Rectal smooth muscle tissue (tissue), 1 donor: Measurements from ENCODE around the gene SPDYE18.
"Not testable (repeated sequence)": the region's sequence is repeated elsewhere in the genome, so short reads cannot be mapped to it uniquely, and the experiment has no call there.

Experiments
- H3K27ac ChIP-seq: one replicate; pipeline ENCODE4 v1.7.0; 2013; ENCODE audit warnings: low read depth, low read length, inconsistent platforms
- H3K27me3 ChIP-seq: one replicate; pipeline ENCODE4 v1.7.0; 2013; ENCODE audit warnings: low read length; ENCODE audit not compliant: control insufficient read depth, insufficient read depth
- H3K36me3 ChIP-seq: one replicate; pipeline ENCODE4 v1.7.0; 2013; ENCODE audit warnings: low read length; ENCODE audit not compliant: control insufficient read depth, insufficient read depth
- H3K4me1 ChIP-seq: one replicate; pipeline ENCODE4 v1.7.0; 2013; ENCODE audit warnings: low read length; ENCODE audit not compliant: control insufficient read depth, insufficient read depth
- H3K4me3 ChIP-seq: one replicate; pipeline ENCODE4 v1.7.0; 2013; ENCODE audit warnings: low read length
- H3K9ac ChIP-seq: one replicate; pipeline ENCODE4 v1.7.0; 2013; ENCODE audit warnings: low read length

Gene SPDYE18

DNA sequence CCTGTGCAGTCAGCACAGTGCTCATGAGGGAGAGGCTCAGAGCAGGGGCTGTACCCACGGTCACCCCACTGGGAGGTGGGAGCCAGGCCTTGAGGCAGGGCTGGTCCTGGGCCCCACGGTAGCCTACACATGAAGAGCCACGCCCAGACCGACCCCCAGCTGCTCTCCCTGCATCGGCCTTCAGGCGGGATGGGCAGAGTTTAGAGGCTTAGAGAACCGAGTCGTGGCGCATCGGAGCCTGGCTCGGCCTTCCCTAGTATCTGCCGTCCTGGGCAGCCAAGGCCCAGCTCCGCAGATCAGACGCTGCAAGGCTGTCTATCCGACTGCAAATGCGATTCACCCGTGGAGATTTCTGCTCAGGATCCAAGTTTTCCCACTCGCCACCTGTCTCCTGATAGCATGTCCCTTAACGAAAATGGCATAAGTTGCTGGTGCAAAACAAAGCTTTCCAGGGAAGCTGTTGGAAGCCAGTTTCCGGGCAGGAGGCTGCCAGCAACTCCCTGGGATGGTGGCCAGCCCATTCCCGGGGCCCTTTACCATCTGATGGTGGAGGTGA is 59.6 kb downstream of the SPDYE18 start:
- H3K4me3 ChIP-seq, H3K27ac ChIP-seq, H3K27me3 ChIP-seq, H3K36me3 ChIP-seq, H3K9ac ChIP-seq, H3K4me1 ChIP-seq: not testable (repeated sequence)

DNA sequence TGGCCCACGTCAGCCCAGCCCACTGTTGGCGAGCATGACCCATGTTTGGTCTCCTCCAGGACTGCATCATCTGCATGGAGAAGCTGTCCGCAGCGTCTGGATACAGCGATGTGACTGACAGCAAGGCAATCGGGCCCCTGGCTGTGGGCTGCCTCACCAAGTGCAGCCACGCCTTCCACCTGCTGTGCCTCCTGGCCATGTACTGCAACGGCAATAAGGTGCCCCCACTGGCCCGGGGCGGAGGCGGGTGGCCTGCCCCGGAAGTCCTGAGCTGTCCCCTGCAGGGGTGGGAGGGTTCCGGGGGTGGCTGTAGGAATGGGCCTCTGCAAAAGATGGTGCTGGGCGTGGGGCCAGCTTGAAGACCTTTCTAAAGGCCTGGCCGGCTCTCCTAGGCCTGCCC is 60.3 kb downstream of the SPDYE18 start:
- not testable (repeated sequence) for H3K4me1 ChIP-seq, H3K9ac ChIP-seq, H3K36me3 ChIP-seq, H3K4me3 ChIP-seq, H3K27ac ChIP-seq, H3K27me3 ChIP-seq
